Kidney epithelial cell (primary cell): Measurements from ENCODE around the gene CEP43. TPM values are rescaled to one million over a fixed set of nuclear protein-coding genes. Genes with fewer than 3 reads are reported as not detected.

Source experiments
- DNase-seq: peaks from one replicate; pipeline ENCODE4 v3.0.0-alpha.2; 2010; ENCODE audit warnings: low read depth
- H3K27me3 ChIP-seq: 2 replicates; pipeline ENCODE4 v1.6.0; 2011; ENCODE audit warnings: low read length; ENCODE audit not compliant: control insufficient read depth, insufficient read depth
- H3K36me3 ChIP-seq: 2 replicates; pipeline ENCODE4 v1.5.1; 2011; ENCODE audit warnings: low read length; ENCODE audit not compliant: control insufficient read depth, insufficient read depth
- H3K4me3 ChIP-seq: 2 replicates; pipeline ENCODE4 v1.5.1; 2011; ENCODE audit warnings: low read depth, mild to moderate bottlenecking, control low read depth, low read length
- CTCF ChIP-seq: IDR thresholded peaks from 2 replicates; pipeline ENCODE4 v1.5.1; 2011; ENCODE audit warnings: mild to moderate bottlenecking, moderate library complexity, low read length, control low read depth, inconsistent platforms; ENCODE audit not compliant: insufficient read depth, poor library complexity, severe bottlenecking
- total RNA-seq: library from RNA; depleted of rRNA; stranded (reverse); fragments of >200 nt; gene quantifications from 2 replicates; pipeline ENCODE4 v1.2.3, GENCODE V29; 2015

Gene CEP43
- total RNA-seq, 1 donor from 2014 or later = 13.8 TPM

DNA sequence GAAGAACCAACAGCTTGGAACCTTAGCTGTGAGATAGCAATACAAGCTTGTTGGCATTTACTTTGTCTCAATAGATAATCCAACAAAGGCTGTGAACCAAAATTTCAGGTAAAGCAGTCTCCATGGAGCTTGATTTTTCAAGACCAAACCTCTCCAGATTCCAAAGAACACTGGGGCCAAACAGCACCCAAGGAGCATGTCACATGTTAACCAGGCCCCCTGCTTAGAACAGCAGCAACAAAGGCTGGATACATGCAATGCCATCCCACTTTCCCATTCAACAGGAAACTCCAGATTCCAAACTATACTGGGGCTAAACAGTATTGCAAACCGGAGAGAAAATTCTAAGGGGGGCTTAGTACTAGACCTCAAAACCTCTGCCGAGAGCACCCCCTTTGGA lies 27.1 kb upstream of the CEP43 start:
- no peak for TF ChIP-seq CTCF
- Histone ChIP-seq H3K36me3 (no peaks in the 10 kb centered on the region), H3K4me3 (no peak overlapping the region), H3K27me3 (no peaks in the 10 kb centered on the region)
- DNase-seq = no peak

DNA sequence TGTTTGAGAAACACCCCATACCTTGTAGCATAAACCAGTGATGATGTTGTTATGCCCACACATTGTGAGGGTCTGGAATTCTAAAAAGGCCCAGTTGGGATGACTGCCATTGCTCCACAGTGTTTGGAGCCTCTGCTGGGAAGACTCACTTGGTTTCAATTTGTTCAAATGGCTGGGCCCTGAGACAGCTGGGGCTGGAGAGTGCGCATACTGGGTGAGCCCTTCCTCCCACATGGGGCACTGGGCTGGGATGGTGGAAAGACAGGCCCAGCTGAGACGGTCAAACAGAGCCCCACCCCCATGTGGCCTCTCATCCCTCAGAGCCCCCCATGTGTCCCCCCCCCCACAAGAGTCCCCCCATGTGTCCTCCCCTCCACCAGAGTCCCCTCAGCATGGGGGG lies 22.6 kb upstream of the CEP43 start:
- H3K4me3 ChIP-seq = no peak overlapping the region
- H3K36me3 ChIP-seq = no peaks in the 10 kb centered on the region
- no peak for DNase-seq
- no peaks in the 10 kb centered on the region for H3K27me3 ChIP-seq
- no peak for TF ChIP-seq CTCF

- H3K36me3 ChIP-seq = no peaks in the 10 kb centered on the region
- no peak for TF ChIP-seq CTCF
- no peak overlapping the region for H3K4me3 ChIP-seq
- no peaks in the 10 kb centered on the region for H3K27me3 ChIP-seq
- DNase-seq = no peak
Measured at GRCh38 chr6:166977621-166978525, 21.3 kb upstream of the CEP43 start.

- Histone ChIP-seq H3K36me3 (no peaks in the 10 kb centered on the region), H3K27me3 (no peaks in the 10 kb centered on the region), H3K4me3 (no peak overlapping the region)
- DNase-seq = no peak
- TF ChIP-seq CTCF = no peak
Measured at GRCh38 chr6:166980738-166981137, 18.5 kb upstream of the CEP43 start.

DNA sequence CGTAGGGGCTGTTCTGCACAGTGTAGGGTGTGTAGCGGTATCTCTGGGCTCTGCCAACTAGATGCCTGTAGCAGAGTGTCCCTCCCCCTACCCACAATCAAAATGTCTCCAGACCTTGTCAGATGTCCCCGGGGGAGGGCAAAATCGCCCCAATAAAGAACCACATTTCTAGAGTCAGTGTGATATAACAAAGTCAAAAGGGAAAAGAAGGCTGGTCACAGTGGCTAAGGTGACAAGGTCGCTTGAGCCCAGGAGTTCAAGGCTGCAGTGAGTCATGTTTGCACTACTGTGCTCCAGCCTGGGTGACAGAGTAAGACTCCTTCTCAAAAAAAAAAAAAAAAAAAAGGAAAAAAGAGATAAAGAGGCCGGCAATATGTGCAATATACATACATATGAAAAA lies 11.7 kb upstream of the CEP43 start:
- Histone ChIP-seq H3K36me3 (no peaks in the 10 kb centered on the region), H3K27me3 (no peaks in the 10 kb centered on the region), H3K4me3 (no peak overlapping the region)
- no peak for DNase-seq
- TF ChIP-seq CTCF = no peak

DNA sequence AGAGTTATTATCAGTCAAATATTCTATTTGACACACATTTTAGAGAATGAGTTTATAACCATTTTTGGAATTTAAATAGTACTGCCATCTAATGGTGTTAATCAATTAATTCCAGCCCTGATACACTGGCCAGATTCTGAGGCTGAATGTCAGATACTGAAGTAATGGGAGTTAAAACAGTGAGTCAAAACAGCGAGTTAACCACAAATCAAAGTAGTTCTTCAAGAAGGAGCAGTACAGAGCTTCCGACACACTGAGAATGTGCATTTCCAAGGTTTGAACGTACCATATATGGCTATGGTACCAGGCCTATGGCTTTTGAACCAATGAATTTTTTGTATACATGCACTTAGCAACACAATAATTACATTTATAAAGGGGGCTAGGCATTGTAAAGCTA lies 11.3 kb upstream of the CEP43 start:
- no peak for DNase-seq
- H3K36me3 ChIP-seq = no peaks in the 10 kb centered on the region
- no peak for TF ChIP-seq CTCF
- no peaks in the 10 kb centered on the region for H3K27me3 ChIP-seq
- H3K4me3 ChIP-seq = no peak overlapping the region
